Measurements from ENCODE around the gene APLNR.
"Not testable (repeated sequence)": the region's sequence is repeated elsewhere in the genome, so short reads cannot be mapped to it uniquely, and the experiment has no call there.

Gene APLNR

DNA sequence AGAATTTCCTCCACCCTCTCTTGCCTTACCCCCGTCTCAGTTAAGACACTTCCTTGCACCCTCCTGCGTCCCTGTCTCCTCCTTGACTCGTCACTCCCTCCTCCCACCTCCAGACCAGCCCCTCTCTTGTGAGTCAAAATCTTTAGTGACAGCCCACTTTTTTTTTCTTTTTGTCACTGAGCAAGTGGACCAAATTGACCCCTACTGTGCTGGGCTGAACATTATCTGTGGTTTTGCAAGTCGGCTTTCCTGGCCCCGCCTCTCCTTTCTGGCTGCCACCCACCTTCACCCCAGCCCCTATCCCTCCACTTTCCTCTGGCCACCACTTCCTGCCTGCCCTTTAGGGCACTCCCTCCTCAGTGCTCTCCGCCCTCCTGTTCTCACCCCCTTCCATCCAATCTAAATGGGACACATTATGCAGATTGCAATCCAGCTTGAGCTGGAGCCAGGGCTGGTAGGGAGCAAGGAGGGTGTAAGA, at the start of gene APLNR:
APLNR (minus strand) TSS at position 47 of the 478 bp plus-strand sequence. CDS start 246 bp downstream, outside the sequence.
- peak; percentile 48 for DNase-seq

DNA sequence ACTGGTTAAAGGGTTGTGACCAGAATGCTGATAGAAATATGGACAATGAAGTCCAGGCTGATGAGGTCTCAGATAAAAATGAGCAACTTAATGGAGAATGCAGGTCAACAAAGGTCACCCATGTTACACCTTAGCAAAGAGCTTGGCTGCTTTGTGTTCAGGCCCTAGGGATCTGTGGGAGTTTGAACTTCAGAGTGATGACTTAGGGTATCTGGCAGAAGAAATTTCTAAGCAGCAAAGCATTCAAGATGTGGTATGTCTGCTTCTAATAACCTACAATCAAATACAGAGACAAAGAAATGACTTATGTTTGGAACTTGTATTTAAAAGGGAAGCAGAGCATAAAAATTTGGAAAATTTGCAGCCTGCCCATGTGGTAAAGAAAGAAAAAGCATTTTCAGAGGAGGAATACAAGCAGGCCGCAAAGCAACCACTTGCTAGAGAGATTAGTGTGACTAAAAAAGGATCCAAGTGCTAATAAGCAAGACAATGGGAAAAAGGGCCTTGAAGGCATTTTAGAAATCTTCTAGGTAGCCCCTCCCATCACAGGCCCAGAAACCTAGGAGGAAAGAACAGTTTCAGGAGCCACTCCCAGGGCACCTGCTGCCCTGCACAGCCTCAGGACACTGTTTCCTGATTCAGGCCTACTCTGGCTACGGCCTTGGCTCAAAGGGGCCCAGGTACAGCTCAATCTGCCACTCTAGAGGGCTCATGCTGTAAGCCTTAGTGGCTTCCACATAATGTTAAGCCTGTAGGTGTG, 46.4 kb upstream of the APLNR start:
- DNase-seq, result no peak

DNA sequence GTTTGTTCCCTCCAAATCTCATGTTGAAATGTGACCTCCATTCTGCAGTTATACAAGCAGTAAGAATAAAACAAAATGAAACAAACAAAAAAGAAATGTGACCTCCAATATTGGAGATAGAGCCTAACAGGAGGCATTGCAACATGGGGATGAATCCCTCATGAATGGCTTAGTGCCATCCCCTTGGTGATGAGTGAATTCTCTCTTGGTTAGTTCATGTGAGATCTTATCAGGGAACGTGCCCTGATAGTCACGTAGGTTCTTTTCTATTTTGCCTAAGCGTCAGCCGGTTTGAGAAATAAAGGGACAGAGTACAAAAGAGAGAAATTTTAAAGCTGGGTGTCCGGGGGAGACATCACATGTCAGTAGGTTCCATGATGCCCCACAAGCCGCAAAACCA, 44.5 kb upstream of the APLNR start:
- DNase-seq, result not testable (repeated sequence)

DNA sequence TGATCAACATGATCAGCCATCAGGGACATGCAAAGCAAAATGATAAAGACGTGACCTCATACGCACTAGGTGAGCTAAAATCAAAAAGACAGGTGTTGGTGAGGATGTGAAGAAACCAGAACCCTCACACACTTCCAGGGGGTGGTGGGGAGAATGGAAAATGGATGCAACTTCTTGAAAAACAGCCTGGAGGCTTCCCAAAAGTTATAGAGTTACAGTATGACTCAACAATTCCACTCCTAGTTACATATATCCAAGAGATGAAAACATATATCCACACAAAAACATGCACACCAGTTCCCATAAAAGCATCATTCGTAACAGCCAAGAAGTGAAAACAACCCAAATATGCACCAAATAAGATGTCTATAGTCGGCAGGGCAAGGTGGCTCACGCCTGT, 42.1 kb upstream of the APLNR start:
- DNase-seq, result no peak

DNA sequence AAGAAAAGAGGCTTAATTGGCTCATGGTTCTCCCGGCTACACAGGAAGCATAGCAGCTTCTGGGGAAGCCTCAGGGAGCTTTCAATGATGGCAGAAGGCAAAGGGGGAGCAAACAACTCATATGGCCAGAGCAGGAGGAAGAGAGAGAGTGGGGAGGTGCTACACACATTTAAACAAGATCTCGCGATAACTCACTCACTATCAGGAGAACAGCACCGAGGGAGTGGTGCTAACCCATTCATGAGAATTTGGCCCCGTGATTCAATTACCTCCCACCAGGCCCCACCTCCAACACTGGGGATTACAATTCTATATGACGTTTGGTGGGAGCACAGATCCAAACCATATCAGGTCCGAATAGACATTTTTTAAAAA, 41.7 kb upstream of the APLNR start:
- DNase-seq, result no peak

DNA sequence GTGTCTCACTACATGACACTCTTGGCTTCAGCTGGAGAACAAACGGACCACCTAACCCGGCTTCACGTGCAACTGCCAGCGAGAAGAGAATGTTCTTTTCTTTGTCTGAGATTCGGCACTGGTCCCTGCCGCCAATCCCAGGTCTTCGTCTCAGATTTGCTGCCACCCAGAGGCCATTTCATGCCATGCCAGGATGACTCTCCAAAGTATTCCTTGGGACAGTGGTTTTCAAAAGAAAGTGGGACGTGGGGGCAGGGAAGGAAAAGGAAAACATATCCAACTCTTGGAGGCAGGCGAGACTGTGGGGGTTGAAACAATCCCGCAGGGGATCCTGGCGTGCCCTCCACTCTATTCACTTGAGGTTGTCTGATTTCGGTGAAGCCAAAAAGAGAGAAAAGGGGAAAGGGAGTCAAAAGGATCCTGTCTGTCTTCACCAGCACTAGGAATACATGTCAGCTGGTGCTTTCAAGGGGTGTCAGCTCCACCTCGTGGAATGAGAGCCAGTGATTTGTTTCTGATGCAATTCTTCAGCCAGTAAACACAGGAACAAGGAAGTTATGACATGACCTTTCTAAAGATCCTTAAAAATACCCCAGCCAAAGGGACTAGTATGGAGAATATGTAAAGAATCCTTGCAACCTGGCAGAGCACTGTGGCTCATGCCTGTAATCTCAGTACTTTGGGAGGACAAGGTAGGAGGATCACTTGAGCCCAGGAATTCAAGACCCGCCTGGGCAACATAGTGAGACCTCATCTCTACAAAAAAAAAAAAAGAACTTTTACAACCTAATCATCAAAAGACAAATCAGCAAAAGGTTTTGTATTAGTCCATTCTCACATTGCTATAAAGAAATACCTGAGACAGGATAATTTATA, 41.0 kb upstream of the APLNR start:
- DNase-seq, result peak; percentile 89

DNA sequence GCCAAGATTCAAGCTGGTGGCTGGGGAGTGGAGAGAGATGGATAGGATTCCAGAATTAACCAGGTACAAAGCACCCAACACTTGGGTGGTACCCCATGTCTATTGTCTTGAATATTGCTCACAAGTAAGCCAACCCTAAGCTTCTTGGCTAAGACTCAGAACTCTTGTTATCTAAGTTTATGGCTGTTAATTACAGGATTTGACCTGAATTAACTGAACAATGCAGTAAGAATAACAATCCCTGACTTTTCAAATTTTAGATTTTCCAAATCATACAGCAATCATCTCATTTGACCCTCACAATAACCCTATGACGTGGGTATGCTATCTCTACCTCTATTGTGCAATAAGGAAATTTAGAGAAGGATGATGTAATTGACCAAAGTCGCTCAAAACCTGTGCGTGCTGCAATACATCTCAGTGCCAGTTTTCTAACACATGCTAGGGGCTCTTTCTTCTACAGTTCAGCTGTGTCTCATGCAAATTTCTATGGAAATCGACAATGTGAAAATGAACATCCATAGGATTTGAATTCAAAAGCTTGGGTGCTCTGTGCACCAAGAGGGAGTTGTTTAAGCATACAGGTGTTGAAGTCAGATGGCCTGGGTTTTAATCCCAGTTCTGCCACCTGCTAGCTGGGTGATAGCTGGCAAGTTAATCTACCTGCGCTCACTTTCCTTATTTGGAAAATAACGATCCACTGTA, 40.1 kb upstream of the APLNR start:
- no peak for DNase-seq

DNA sequence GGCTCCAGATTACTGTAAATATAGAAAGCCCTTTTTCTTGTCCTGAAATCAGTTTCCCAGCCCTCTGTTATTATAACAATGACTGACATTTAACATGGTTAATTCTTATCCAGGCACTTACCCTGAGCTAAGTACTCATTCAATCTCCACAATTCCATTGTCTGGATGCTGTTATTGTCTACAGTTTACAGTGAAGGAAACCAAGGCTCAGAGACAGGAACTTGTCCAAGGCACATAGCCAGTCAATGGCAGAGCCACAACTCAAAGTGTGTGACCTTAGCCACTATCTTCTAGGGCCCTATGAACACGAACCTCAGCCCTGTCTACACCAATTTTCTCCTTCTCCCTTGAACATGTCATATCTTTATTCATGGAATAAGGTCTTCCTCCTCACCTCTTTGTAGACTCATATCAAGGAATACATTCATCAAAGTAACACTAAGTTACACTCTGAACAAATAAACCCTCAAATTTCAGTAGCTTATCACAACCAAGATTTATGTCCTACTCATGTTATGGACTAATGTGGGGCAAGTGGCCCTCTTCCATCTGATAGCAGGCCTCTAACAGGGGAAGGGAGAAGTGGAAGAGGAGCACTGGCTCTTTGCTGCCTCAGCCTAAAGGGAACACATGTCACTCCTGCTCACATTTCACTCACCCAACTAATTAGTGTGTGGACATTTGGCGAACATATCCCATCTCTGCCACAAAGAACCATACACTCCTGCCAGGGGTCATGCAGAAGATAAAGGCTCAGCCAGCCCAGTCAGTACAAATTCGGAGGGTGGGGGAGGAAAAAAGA, 39.3 kb upstream of the APLNR start:
- DNase-seq, result no peak

DNA sequence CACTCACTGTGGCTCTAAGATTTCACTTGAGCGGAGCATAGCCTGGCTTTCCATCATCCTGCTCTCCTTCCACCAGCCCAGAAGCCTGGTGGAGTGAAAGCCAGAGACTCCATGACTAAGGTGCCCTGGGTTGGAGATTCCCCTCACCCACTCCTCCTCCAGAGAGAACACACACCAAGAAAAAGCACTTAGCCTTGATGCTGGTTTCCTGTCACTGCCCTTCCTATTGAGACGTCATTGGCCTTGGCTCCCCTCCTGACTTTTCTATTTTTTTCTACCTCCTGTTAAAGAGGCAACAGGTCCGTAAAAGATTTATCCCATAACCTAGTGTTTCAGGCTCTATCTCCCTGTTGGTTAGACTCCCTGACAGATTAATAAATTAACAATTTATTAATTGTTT, 38.5 kb upstream of the APLNR start:
- DNase-seq, result no peak

DNA sequence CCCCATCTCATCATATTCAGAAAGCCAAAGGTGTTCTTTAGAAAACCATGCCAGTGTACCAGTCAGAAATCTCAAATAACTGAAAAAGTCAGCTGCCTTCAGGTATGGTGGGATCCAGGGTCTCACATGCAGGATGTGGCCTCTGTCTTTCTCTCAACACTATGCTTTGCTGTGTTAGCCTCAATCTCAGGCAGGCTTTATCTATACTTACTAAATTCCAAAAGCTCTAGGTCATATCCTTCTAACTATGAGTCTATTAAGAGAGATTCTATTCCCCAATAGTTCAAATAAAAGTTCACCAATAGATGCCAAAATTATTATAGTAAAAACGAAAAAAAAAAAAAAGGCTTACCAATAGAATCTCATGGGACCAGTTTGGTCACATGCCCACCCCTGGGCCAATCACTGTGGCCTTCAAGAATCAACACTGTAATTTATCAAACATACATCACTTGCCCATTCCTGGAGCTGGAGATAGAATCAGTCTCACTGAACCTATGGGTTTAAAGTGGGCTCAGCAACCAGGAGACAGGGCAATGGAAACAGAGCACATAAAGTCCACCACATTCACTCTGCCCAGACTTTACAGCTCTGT, 38.0 kb upstream of the APLNR start:
- DNase-seq, result no peak

DNA sequence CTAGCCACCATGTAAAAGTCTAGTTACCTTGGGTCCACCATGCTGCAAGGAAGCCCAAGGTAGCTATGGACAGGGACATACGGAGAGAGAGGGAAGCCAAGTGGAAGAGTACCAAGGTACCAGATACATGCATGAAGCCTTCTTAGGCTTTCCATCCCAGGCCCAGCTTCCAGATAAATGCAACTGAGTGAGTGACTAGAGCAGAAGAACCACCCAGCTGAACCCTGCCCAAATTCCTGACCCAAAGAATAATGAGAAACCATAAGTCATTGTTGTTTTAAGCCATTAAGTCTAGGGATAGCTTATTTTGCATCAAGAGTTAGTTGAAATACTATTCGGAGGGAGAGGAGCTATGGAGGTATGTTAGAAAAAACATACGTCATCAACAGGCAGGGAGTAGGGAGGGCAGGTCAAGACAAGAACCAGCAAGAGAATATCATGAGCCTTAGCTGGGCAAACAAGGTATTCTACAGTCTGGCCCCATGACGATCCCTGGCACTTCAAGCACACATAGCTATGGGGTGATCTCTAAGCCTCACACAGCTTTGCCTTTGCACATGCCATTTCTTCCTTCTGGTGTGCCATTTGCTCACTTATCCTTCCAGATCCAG, 36.5 kb upstream of the APLNR start:
- no peak for DNase-seq

DNA sequence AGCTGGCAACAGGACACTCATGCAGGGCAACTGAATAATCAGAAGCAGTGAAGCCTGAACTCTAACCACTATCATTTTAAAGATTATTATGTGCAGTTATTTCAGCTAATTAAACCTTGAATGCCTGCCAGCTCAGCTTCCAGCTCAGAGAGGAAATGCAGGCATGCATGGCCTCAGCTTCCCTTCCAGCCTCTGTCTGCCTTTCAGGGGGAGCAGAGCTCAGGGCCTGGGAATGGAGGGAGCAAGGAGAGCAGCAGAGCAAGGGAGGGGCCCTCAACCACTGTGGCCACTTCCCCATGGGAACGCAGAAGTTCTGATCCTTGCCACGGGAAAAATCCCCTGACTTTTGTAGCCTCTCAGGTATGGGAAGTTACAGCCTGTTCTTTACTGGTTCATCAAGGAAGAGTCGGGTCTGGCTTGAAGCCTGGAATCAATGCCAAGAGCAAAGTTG, 32.5 kb upstream of the APLNR start:
- no peak for DNase-seq

DNA sequence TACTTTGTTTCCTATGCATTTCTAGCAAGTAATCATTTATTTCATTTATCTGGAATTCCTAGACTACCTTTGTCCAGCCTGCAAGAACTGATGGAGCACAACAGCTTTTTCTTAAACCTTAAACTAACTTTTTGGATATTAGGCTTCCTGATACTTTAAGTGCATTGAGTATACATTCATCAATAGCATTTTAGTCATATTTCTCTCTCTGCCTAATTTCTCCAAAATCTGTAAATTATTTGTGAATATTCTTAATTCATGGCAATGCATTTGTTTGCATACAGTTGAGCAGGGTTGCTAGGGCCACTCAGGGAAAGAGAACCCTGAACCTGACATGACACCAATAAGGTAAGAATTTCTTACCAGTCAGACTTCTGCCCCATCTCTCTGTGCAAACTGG, 29.1 kb upstream of the APLNR start:
- DNase-seq, result no peak

DNA sequence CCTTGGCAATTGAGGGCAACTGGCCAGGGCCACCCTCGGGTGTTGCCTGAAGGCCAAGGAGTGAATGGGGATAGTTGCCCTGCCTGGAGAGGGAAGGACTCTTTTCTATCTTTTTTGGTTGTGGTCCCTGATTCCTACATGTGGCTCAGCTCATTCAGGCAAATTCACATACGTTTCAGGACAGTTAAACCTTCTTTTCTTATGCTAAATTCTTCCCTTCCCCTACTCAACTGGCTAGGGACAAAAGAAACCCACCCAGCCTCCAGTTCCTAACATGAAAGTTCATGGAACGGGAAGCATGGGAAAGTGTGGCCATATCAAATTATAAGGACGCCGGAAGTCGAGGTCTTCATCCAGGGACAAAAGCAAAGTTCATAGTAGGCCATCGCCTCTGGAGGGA, 26.3 kb upstream of the APLNR start:
- no peak for DNase-seq

DNA sequence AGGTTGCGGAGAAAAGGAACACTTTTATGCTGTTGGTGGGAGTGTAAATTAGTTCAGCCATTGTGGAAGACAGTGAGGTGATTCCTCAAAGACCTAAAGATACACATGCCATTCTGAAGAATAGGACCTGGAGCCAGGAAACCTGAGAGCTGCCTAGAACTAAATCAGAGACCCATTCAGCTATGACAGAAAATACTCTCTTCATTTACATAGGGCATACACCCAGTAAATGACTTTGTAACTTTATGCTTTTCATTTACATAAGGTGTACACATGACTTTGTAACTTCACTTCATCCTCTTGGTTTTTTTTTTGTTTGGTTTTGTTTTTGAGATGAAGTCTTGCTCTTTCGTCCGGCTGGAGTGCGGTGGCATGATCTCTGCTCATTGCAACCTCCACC, 25.1 kb upstream of the APLNR start:
- DNase-seq, result no peak

DNA sequence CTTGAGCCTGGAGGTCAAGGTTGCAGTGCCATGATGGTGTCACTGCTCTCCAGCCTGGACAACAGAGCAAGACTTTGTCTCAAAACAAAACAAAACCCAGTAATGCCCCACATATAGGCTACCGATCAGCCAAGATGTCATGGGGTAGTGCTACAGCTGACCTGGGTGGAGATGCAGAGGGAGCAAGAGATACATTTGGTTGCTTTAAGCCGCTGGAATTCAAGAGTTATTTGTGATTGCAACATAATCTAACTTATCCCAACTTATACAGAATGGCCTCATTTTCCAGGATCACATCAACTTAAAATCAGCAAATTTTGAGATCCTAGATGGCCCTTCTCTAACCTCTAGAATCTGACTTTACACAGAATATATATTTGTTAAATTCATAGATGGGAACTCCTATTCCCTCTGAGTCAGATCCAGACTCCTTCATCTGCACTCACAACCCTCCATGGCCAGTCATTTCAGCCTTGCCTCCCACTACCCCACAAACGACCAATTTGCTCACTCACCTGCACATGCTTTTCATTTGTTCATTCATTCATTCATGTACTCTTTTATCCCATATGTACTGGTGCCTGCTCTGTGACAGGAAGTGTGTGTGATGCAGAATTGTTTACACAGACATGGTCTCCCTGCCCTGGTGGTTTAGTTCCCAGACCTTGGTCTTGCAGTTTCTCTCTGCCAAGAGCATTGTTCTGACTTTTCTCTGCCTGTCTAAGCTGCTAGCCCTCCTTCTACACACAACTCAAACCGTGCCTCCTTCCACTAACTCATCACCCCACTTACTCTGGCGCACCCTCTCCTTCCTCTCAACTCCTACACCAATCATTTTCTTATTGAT, 24.1 kb upstream of the APLNR start:
- DNase-seq, result no peak

DNA sequence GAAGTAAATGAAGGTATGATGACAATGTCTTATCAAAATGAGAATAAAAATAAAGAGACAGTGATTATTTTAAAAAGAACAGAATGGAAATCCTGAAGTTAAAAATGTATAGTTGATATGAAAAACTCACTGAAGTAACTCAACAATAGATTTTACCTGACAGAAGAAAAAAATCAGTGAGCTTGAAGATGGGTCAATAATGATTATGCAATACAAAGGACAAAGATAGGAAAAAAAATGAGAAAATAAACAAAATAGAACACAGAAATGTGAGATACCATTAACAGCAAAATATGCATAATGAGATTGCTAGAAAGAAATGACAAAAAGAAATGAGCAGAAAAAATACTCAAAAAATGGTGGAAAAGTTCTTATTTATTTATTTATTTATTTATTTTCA, 19.1 kb upstream of the APLNR start:
- DNase-seq, result no peak

DNA sequence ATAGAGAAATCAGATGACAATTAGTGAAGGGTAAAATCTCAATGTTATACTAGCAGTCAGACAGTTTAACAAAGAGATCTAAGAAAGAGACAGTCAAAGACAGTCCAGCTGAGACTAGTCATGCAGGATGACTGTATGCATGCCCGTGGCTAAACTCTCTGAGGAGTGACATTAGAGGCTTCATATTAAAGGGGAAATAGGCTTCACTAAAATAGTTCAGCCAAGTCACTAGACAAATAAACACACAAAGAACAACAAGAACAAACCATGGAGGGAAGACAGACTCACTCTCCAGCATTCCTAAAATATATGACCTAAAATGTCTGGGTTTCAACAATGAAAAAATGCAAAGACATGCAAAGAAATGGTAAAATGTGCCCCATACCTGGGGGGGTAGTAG, 18.6 kb upstream of the APLNR start:
- DNase-seq, result no peak

DNA sequence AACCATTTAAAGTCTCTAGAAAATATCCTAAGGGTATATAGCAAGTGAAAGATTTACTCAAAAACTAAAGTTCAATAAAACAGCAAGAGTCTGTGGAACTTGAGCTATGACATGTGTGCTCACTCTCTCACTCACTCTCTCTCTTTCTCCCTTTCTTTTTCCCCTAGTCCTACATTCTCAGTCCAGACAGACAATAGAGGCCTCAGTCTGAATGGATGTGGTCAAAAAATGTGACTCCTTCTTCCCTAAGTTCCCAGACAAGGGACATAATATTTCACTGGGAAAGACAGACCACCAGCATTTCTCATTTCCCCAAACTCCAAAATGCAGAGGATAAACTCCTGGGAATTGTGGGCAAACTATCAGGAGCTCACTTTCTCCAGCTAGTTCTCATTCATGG, 17.6 kb upstream of the APLNR start:
- no peak for DNase-seq

DNA sequence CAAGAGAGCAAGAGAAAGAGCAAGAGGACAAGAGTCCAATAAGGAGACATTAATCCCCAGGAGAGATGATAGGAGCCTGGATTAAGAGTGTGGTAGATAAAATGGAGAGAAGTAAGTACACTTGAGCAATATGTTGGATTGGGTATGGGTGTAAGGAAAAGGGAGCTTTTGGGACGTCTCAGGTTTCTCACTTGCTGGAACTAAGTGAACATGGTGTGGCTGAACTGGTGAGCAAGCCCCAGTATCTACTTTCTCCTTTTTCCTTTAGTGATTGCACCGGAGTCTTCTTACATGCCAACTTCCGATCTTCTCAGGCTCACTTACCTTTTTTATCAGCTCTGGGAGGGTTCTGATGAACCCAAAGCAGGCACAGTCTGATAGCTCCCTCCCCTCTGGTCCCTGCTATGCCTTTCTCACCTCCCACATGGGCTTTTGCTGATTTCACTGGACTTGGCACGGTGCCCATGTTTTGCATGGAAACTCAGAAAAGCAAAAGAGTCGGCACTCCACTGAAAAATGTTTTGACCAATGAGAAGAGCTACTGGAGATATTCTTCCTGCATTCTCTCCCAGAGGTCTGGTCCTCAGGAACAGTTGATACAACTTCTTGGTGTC, 14.5 kb upstream of the APLNR start:
- peak; percentile 30 for DNase-seq

Data from eye (tissue), 1 donor.